Natural killer cell (primary cell): ENCODE measurements around the gene EXD2. TPM values are rescaled to one million over a fixed set of nuclear protein-coding genes. Genes with fewer than 3 reads are reported as not detected.

ENCODE experiments used
- ATAC-seq, 3 donors: fragments of 150-1000 bp in 2 of 3; fragments of 200-7000 bp in 1 of 3; cut with Tn5 transposase; 1 replicate in 1 of 3; 2 replicates in 2 of 3; pipeline ENCODE4 v1.10.0; 2021; ENCODE audit warnings: mild to moderate bottlenecking in 2 of 3, moderate library complexity in 2 of 3
- DNase-seq, 2 donors: peaks; one replicate each; pipeline versions ENCODE4 v3.0.0 to v3.0.0-alpha.2; 2013 to 2021; ENCODE audit warnings: mixed read lengths in 1 of 2
- H3K27ac ChIP-seq: one replicate; pipeline ENCODE4 v1.5.1; 2013; ENCODE audit warnings: mild to moderate bottlenecking, low read length
- H3K27me3 ChIP-seq: one replicate; pipeline ENCODE4 v1.6.1; 2013; ENCODE audit warnings: low read length; ENCODE audit not compliant: control insufficient read depth, insufficient read depth
- H3K36me3 ChIP-seq: one replicate; pipeline ENCODE4 v1.6.1; 2013; ENCODE audit warnings: low read length; ENCODE audit not compliant: control insufficient read depth, insufficient read depth
- H3K4me1 ChIP-seq: one replicate; pipeline ENCODE4 v1.6.1; 2013; ENCODE audit warnings: low read length; ENCODE audit not compliant: control insufficient read depth, insufficient read depth
- H3K4me3 ChIP-seq: one replicate; pipeline ENCODE4 v1.5.1; 2013; ENCODE audit warnings: low read length
- H3K9me3 ChIP-seq: one replicate; pipeline ENCODE4 v1.6.1; 2013; ENCODE audit warnings: low read length; ENCODE audit not compliant: control insufficient read depth, insufficient read depth
- H3K27ac Mint-ChIP-seq, 2 donors: one replicate each; pipeline ENCODE4 v1.8.0; 2022; ENCODE audit warnings: mild to moderate bottlenecking in 2 of 2, mixed read lengths in 2 of 2, moderate library complexity in 1 of 2
- H3K27me3 Mint-ChIP-seq, 2 donors: one replicate each; pipeline ENCODE4 v1.8.0; 2022; ENCODE audit warnings: low read depth in 2 of 2, mixed read lengths in 2 of 2
- H3K36me3 Mint-ChIP-seq: one replicate; pipeline ENCODE4 v1.8.0; 2022; ENCODE audit warnings: mixed read lengths
- H3K4me1 Mint-ChIP-seq, 2 donors: one replicate each; pipeline ENCODE4 v1.8.0; 2022; ENCODE audit warnings: mixed read lengths in 2 of 2
- H3K4me3 Mint-ChIP-seq: one replicate; pipeline ENCODE4 v1.8.0; 2022; ENCODE audit warnings: mild to moderate bottlenecking, moderate library complexity, mixed read lengths
- H3K9me3 Mint-ChIP-seq, 2 donors: one replicate each; pipeline ENCODE4 v1.8.0; 2022; ENCODE audit warnings: mixed read lengths in 2 of 2
- CTCF ChIP-seq: fragments of 200-600 bp; IDR thresholded peaks from one replicate; pipeline ENCODE4 v1.8.0; 2022; ENCODE audit warnings: antibody characterized with exemption
- WGBS: methylation state at CpG from one replicate; pipeline ENCODE4 v1.1.7; 2013; ENCODE audit warnings: missing lambda C conversion rate; ENCODE audit not compliant: insufficient coverage; 5-methylcytosine and 5-hydroxymethylcytosine counted together
- intact Hi-C: fragments of 100-400 bp; cut with micrococcal nuclease; formaldehyde crosslinking; loops from one replicate; pipeline ENCODE4 v1.14.2; 2022
- total RNA-seq, 4 donors: library from RNA; stranded (reverse); fragments of 120-200 nt in 1 of 4; gene quantifications; one replicate each; pipeline versions ENCODE4 v1.2.3 to v1.2.4, GENCODE V29; 2013 to 2022

Gene EXD2
- total RNA-seq, 3 donors from 2014 or later (not counting 1 experiment from before 2014, with no cell fraction given), result 2.0 to 4.9 (median 2.9) TPM

- ATAC-seq, result peak in 1 of 3 donors; percentile 38
- H3K27ac Mint-ChIP-seq, result no peak overlapping the region
- Histone ChIP-seq H3K27me3 (no peaks in the 10 kb centered on the region), H3K36me3 (no peaks in the 10 kb centered on the region), H3K4me1 (no peaks in the 10 kb centered on the region), H3K4me3 (no peak overlapping the region), H3K9me3 (no peaks in the 10 kb centered on the region), H3K27ac (no peak overlapping the region)
- peaks cover 4 to 11% of the 10 kb centered on the region in 2 donors for H3K27me3 Mint-ChIP-seq
- no peaks in the 10 kb centered on the region for H3K36me3 Mint-ChIP-seq
- H3K4me3 Mint-ChIP-seq, result no peak overlapping the region
- WGBS, result 67% methylated on average over 1 of the region's 1 CpG
- no peaks in the 10 kb centered on the region for H3K4me1 Mint-ChIP-seq
- no peak for DNase-seq
- no peak for TF ChIP-seq CTCF
- no peaks in the 10 kb centered on the region for H3K9me3 Mint-ChIP-seq
- intact Hi-C loops, result no loop called here
These were observed 78.1 kb downstream of the EXD2 start for GRCh38 chr14:69269381-69269780.

- Mint-ChIP-seq H3K27ac (no peak overlapping the region), H3K27me3 (peaks cover 9 to 18% of the 10 kb centered on the region in 2 donors), H3K9me3 (no peaks in the 10 kb centered on the region), H3K4me3 (no peak overlapping the region), H3K36me3 (no peaks in the 10 kb centered on the region), H3K4me1 (no peaks in the 10 kb centered on the region)
- intact Hi-C loops, result no loop called here
- no peaks in the 10 kb centered on the region for H3K27me3 ChIP-seq
- no peaks in the 10 kb centered on the region for H3K4me1 ChIP-seq
- TF ChIP-seq CTCF, result no peak
- no peak for DNase-seq
- H3K4me3 ChIP-seq, result no peak overlapping the region
- no peak overlapping the region for H3K27ac ChIP-seq
- no peaks in the 10 kb centered on the region for H3K9me3 ChIP-seq
- no peaks in the 10 kb centered on the region for H3K36me3 ChIP-seq
- peak in 1 of 3 donors; percentile 18 for ATAC-seq
- 83% methylated on average over 10 of the region's 10 CpGs for WGBS
These were observed 78.8 kb downstream of the EXD2 start for GRCh38 chr14:69270097-69270496.

GRCh38 chr14:69270795-69271708 is 79.8 kb downstream of the EXD2 start:
- Histone ChIP-seq H3K36me3 (no peaks in the 10 kb centered on the region), H3K27ac (no peak overlapping the region), H3K4me3 (no peak overlapping the region), H3K9me3 (no peaks in the 10 kb centered on the region), H3K4me1 (no peaks in the 10 kb centered on the region), H3K27me3 (no peaks in the 10 kb centered on the region)
- H3K36me3 Mint-ChIP-seq, result no peaks in the 10 kb centered on the region
- H3K9me3 Mint-ChIP-seq, result no peaks in the 10 kb centered on the region
- 92% methylated on average over 21 of the region's 21 CpGs for WGBS
- no peak for ATAC-seq
- TF ChIP-seq CTCF, result no peak
- DNase-seq, result no peak
- no peak overlapping the region for H3K4me3 Mint-ChIP-seq
- no peaks in the 10 kb centered on the region for H3K4me1 Mint-ChIP-seq
- peaks cover 7 to 19% of the 10 kb centered on the region in 2 donors for H3K27me3 Mint-ChIP-seq
- H3K27ac Mint-ChIP-seq, result no peak overlapping the region
- intact Hi-C loops, result no loop called here
